ENCODE data around the gene FMN1. TPM values are rescaled to one million over a fixed set of nuclear protein-coding genes. Genes with fewer than 3 reads are reported as not detected.

The FMN1 gene
- total and polyA plus RNA-seq, 2 of the 13 experiments (the other 11 are each of a cell fraction or from before 2014, with no cell fraction given): 0.20 to 0.60 TPM

DNA sequence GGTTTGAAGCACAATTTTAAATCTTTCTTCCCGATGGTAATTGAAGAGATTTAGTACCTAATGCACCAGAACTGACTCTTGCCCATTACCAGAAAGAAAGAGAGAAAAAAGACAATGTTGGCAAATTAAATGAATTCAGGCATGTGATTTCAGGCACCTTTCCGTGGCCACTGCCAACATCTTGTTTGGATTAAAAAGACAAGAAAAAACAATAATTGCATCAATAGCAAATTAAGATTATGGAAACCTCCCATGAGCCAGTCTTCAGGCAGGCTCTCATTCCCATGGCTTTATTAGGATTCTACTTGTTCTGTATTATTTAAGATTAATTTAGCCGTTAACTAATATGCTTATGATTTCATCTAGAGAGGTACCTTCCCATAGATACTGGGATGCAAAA, 283.7 kb downstream of the FMN1 start (continued):
- TF ChIP-seq, protein P1, sequence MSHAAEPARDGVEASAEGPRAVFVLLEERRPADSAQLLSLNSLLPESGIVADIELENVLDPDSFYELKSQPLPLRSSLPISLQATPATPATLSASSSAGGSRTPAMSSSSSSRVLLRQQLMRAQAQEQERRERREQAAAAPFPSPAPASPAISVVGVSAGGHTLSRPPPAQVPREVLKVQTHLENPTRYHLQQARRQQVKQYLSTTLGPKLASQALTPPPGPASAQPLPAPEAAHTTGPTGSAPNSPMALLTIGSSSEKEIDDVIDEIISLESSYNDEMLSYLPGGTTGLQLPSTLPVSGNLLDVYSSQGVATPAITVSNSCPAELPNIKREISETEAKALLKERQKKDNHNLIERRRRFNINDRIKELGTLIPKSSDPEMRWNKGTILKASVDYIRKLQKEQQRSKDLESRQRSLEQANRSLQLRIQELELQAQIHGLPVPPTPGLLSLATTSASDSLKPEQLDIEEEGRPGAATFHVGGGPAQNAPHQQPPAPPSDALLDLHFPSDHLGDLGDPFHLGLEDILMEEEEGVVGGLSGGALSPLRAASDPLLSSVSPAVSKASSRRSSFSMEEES (CRISPR knock-in tag; IDR thresholded peaks at IDR 0.05): no peak

- Histone ChIP-seq H3K9ac (ENCODE audit: insufficient read depth, low read depth, low read length) (no peak overlapping the region), H3K36me3 (replicated peaks in 1 of 2; ENCODE audit: control insufficient read depth in 1 of 2, insufficient read depth in 2 of 2, low read length in 2 of 2) (no peaks in the 10 kb centered on the region), H4K20me1 (ENCODE audit: insufficient read depth, low read length) (no peaks in the 10 kb centered on the region), H3K79me2 (ENCODE audit: insufficient read depth, low read length) (no peaks in the 10 kb centered on the region), H3K4me2 (ENCODE audit: low read depth, low read length) (no peak overlapping the region), H2AFZ (ENCODE audit: low read length) (no peak overlapping the region), H3K4me1 (ENCODE audit: insufficient read depth, low read length) (no peaks in the 10 kb centered on the region), H3K27me3 (ENCODE audit: control insufficient read depth in 1 of 2, insufficient read depth in 2 of 2, low read length in 2 of 2) (no peaks in the 10 kb centered on the region), H3K27ac (ENCODE audit: extremely low read length, insufficient read depth, low read length) (no peak overlapping the region), H3K4me3 (replicated peaks in 1 of 3; ENCODE audit: insufficient read depth in 1 of 3, low read depth in 2 of 3, low read length in 3 of 3) (no peak overlapping the region), H3K9me3 (ENCODE audit: low read length) (no peaks in the 10 kb centered on the region)
- ATAC-seq (no peak), FAIRE-seq (no peak), DNase-seq (ENCODE audit: low spot score) (no peak)
- TF ChIP-seq BCLAF1 (IDR thresholded peaks at IDR 0.05) (no peak), ZFX (CRISPR knock-in tag; IDR thresholded peaks at IDR 0.05; ENCODE audit: low read depth) (no peak), THRA (CRISPR knock-in tag; IDR thresholded peaks at IDR 0.05; ENCODE audit: borderline replicate concordance) (no peak), ZNF704 (CRISPR knock-in tag; IDR thresholded peaks at IDR 0.05; ENCODE audit: borderline replicate concordance) (no peak), FIP1L1 (IDR thresholded peaks at IDR 0.05; ENCODE audit: borderline replicate concordance, insufficient read depth, low read depth, low read length) (no peak), CENPT (CRISPR knock-in tag; IDR thresholded peaks at IDR 0.05; ENCODE audit: low read depth) (no peak), ZNF382 (CRISPR knock-in tag; IDR thresholded peaks at IDR 0.05; ENCODE audit: borderline replicate concordance) (no peak), MYC (CRISPR knock-in tag; IDR thresholded peaks at IDR 0.05; ENCODE audit: borderline replicate concordance) (no peak), RARG (CRISPR knock-in tag; IDR thresholded peaks at IDR 0.05; ENCODE audit: low read depth) (no peak)
- CTCF ChIA-PET (ENCODE audit: low intra/inter-chr PET ratio, low total read pairs): no interaction called here
- 31% methylated on average over 2 of the region's 2 CpGs for WGBS (ENCODE audit: low lambda C conversion rate)
- BruUV-seq (replicated peaks): no TSS peak
- in situ Hi-C loops (cut with HindIII; ENCODE audit: extremely low pct_ligation_motif_present, low pct_unique_long_range_greater_than_20kb): no loop called here
- POLR2A ChIA-PET: no interaction called here
- intact Hi-C loops (cut with micrococcal nuclease; ENCODE audit: unreplicated experiment): no loop called here
Measured at GRCh38 chr15:32909431-32909830, 285.1 kb downstream of the FMN1 start.

Data from HepG2 (cell line).